ENCODE data around the gene SIX2. TPM values are rescaled to one million over a fixed set of nuclear protein-coding genes. Genes with fewer than 3 reads are reported as not detected.

SIX2 gene
- total and polyA plus RNA-seq, 12 donors = 0.17 to 1.9 (median 0.40) TPM

- Histone ChIP-seq H3K27me3 (peaks cover 17 to 100% (median 96%) of the 10 kb centered on the region in 7 donors), H3K36me3 (no peaks in the 10 kb centered on the region), H3K4me1 (peaks cover 6 to 67% (median 44%) of the 10 kb centered on the region in 9 donors), H3K9me3 (no peaks in the 10 kb centered on the region), H3K4me3 (no peak overlapping the region), H3K27ac (no peak overlapping the region)
- DNase-seq (no peak), ATAC-seq (no peak)
- intact Hi-C loops (cut with DNase I) = no loop called here
- 70 to 71% methylated on average over 7 of the region's 7 CpGs for WGBS, 2 donors
- TF ChIP-seq CTCF (IDR thresholded peaks at IDR 0.05) = no peak
Observed at GRCh38 chr2:45006942-45007287, 2.3 kb downstream of the SIX2 start.

- TF ChIP-seq CTCF (IDR thresholded peaks at IDR 0.05) = no peak
- Histone ChIP-seq H3K9me3 (no peaks in the 10 kb centered on the region), H3K4me1 (peaks cover 6 to 69% (median 49%) of the 10 kb centered on the region in 9 donors), H3K36me3 (no peaks in the 10 kb centered on the region), H3K27ac (no peak overlapping the region), H3K27me3 (peaks cover 17 to 100% (median 96%) of the 10 kb centered on the region in 7 donors), H3K4me3 (peak overlapping the region in 2 of 10 donors; percentile 3 to 10)
- ATAC-seq (no peak), DNase-seq (no peak)
- intact Hi-C loops (cut with DNase I) = no loop called here
- 44 to 46% methylated on average over 37 of the region's 37 CpGs for WGBS, 2 donors
Observed at GRCh38 chr2:45006041-45006941, 3.0 kb downstream of the SIX2 start.

GRCh38 chr2:45005261-45006002, 3.8 kb downstream of the SIX2 start:
- WGBS, 2 donors = 18 to 21% methylated on average over 25 of the region's 25 CpGs
- no peak for ATAC-seq
- Histone ChIP-seq H3K36me3 (no peaks in the 10 kb centered on the region), H3K9me3 (no peaks in the 10 kb centered on the region), H3K27ac (no peak overlapping the region), H3K4me3 (peak overlapping the region in 4 of 10 donors; percentile 3 to 28 (median 24)), H3K27me3 (peaks cover 17 to 100% (median 96%) of the 10 kb centered on the region in 7 donors), H3K4me1 (peaks cover 3 to 69% (median 52%) of the 10 kb centered on the region in 9 donors)
- no peak for DNase-seq
- intact Hi-C loops (cut with DNase I) = no loop called here
- TF ChIP-seq CTCF (IDR thresholded peaks at IDR 0.05) = no peak

GRCh38 chr2:45004562-45005191, 4.6 kb downstream of the SIX2 start:
- H3K36me3 ChIP-seq = no peaks in the 10 kb centered on the region
- H3K9me3 ChIP-seq = no peaks in the 10 kb centered on the region
- no peak for TF ChIP-seq CTCF (IDR thresholded peaks at IDR 0.05)
- no peak overlapping the region for H3K27ac ChIP-seq
- H3K27me3 ChIP-seq = peaks cover 21 to 100% (median 96%) of the 10 kb centered on the region in 7 donors
- ATAC-seq (no peak), DNase-seq (no peak)
- peaks cover 3 to 65% (median 47%) of the 10 kb centered on the region in 9 donors for H3K4me1 ChIP-seq
- 13 to 17% methylated on average over 45 of the region's 45 CpGs for WGBS, 2 donors
- intact Hi-C loops (cut with DNase I) = no loop called here
- peak overlapping the region in 8 of 10 donors; percentile 16 to 38 (median 22) for H3K4me3 ChIP-seq
